ENCODE measurements around the gene GPX4. TPM values are rescaled to one million over a fixed set of nuclear protein-coding genes. Genes with fewer than 3 reads are reported as not detected.

Gene GPX4
- total RNA-seq, 1 donor from 2014 or later: 241 TPM

DNA sequence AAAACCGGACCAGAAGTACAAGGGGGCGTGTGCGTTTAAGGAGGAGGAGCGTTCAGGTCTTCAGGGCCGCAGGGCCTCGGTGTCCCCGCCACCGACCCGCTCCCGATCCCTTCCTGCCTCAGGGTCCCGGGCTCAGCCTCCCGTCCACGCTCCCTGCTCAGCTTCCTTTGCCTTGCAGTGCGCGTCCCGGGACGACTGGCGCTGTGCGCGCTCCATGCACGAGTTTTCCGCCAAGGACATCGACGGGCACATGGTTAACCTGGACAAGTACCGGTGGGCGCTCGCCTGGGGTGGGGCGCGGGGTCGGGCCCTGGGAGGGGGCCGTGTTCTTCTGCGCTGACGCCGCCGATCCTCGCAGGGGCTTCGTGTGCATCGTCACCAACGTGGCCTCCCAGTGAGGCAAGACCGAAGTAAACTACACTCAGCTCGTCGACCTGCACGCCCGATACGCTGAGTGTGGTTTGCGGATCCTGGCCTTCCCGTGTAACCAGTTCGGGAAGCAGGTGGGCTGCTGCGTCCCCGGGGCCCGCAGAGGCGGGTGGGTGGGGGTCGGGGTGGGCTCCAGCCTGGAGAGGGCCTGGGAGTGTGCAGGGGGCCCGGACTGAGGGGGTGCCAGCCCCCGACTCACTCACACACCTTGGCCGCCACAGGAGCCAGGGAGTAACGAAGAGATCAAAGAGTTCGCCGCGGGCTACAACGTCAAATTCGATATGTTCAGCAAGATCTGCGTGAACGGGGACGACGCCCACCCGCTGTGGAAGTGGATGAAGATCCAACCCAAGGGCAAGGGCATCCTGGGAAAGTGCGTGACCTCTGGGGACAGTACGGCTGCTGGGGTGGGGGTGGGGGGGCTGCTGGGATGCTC is 1.4 kb downstream of the GPX4 start:
- H3K4me1 Mint-ChIP-seq (ENCODE audit: low read depth): peaks cover 17% of the 10 kb centered on the region
- no peaks in the 10 kb centered on the region for H3K27me3 Mint-ChIP-seq (ENCODE audit: insufficient read depth)
- intact Hi-C loops (cut with micrococcal nuclease): no loop called here
- H3K9me3 Mint-ChIP-seq: no peaks in the 10 kb centered on the region
- H3K36me3 Mint-ChIP-seq (ENCODE audit: low read depth): peaks cover 7% of the 10 kb centered on the region
- DNase-seq (ENCODE audit: low spot score): no peak
- peak overlapping the region; percentile 55 for H3K27ac Mint-ChIP-seq
- peak overlapping the region; percentile 80 for H3K4me3 Mint-ChIP-seq

DNA sequence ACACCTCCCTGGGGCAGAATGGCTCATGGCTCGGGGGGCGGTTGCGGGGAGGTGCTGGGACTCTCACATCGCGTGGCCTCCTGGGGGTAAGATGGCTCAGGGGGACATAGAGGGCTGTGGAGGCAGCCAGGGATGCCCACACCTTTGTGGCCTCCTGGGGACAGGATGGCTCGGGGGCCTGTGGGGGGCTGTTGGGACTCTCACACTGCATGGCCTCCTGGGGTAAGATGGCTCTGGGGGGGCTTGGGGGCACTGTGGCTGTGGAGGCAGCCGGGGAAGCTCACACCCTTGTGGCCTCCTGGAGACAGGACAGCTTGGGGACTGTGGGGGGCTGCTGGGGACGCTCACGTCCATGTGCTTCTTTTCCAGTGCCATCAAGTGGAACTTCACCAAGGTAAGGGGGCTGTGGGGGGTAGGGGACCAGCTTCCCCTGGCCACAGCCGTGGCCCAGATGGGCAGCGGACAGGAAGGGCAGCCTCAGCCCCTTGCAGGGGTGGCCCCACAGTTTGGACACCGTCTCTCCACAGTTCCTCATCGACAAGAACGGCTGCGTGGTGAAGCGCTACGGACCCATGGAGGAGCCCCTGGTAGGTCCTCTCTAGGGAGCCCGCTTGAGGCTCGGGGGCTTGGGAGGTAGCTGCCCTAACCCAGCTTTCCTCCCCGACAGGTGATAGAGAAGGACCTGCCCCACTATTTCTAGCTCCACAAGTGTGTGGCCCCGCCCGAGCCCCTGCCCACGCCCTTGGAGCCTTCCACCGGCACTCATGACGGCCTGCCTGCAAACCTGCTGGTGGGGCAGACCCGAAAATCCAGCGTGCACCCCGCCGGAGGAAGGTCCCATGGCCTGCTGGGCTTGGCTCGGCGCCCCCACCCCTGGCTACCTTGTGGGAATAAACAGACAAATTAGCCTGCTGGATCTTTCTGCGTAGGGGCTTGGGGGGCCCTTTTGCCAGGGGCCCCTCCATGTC is 2.4 kb downstream of the GPX4 start:
- Mint-ChIP-seq H3K36me3 (ENCODE audit: low read depth) (peaks cover 9% of the 10 kb centered on the region), H3K4me1 (ENCODE audit: low read depth) (peaks cover 16% of the 10 kb centered on the region), H3K4me3 (peak overlapping the region; percentile 57), H3K27me3 (ENCODE audit: insufficient read depth) (no peaks in the 10 kb centered on the region), H3K9me3 (no peaks in the 10 kb centered on the region), H3K27ac (peak overlapping the region; percentile 55)
- intact Hi-C loops (cut with micrococcal nuclease): no loop called here
- no peak for DNase-seq (ENCODE audit: low spot score)

DNA sequence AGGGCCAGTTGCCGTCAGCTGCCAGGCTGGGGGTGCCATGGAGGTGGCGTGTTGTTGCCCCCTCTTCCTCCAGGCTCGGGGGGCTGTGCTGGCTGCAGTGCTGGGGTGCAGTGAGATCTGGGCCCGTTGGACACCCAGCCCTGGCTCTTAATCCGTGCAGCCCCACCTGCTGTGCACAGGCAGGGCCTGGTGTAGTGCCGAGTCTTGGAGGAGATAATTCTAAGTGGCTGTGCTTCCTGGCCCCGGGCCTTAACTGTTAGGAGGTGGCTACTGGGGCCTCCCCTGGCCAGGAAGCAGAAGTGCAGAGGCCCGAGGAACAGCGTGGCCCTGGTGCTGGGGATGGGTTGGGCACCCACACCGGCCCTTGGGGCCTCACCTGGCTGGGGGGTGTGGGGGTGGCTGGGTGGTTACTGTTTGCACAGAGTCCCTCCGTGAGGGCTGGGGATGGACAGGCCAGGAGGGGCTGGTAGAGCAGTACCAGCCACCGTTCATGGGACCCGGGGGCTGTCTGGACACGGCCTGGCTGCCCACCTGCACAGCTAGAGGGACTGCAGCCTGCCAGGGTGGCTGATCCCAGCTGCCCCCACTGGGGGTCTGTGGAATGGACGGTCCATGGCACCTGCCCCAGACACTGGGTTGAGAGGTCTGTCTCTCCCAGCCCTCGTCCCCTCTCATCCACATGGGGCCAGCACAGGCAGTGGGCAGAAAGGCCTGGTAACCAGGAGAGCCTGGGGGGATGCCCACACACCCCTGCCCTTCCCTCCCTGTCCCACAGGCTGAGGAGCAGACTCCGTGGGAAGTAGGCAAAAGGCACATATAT is 3.3 kb downstream of the GPX4 start:
- peak overlapping the region; percentile 42 for H3K4me3 Mint-ChIP-seq
- H3K9me3 Mint-ChIP-seq: no peaks in the 10 kb centered on the region
- intact Hi-C loops (cut with micrococcal nuclease): no loop called here
- no peaks in the 10 kb centered on the region for H3K27me3 Mint-ChIP-seq (ENCODE audit: insufficient read depth)
- H3K27ac Mint-ChIP-seq: peak overlapping the region; percentile 55
- peaks cover 9% of the 10 kb centered on the region for H3K36me3 Mint-ChIP-seq (ENCODE audit: low read depth)
- no peak for DNase-seq (ENCODE audit: low spot score)
- H3K4me1 Mint-ChIP-seq (ENCODE audit: low read depth): peaks cover 7% of the 10 kb centered on the region

- H3K4me1 Mint-ChIP-seq (ENCODE audit: low read depth): peaks cover 2% of the 10 kb centered on the region
- intact Hi-C loops (cut with micrococcal nuclease): no loop called here
- H3K27me3 Mint-ChIP-seq (ENCODE audit: insufficient read depth): no peaks in the 10 kb centered on the region
- no peak for DNase-seq (ENCODE audit: low spot score)
- no peak overlapping the region for H3K4me3 Mint-ChIP-seq
- H3K27ac Mint-ChIP-seq: no peak overlapping the region
- peaks cover 9% of the 10 kb centered on the region for H3K36me3 Mint-ChIP-seq (ENCODE audit: low read depth)
- no peaks in the 10 kb centered on the region for H3K9me3 Mint-ChIP-seq
These were observed 4.0 kb downstream of the GPX4 start for GRCh38 chr19:1107661-1108261.

DNA sequence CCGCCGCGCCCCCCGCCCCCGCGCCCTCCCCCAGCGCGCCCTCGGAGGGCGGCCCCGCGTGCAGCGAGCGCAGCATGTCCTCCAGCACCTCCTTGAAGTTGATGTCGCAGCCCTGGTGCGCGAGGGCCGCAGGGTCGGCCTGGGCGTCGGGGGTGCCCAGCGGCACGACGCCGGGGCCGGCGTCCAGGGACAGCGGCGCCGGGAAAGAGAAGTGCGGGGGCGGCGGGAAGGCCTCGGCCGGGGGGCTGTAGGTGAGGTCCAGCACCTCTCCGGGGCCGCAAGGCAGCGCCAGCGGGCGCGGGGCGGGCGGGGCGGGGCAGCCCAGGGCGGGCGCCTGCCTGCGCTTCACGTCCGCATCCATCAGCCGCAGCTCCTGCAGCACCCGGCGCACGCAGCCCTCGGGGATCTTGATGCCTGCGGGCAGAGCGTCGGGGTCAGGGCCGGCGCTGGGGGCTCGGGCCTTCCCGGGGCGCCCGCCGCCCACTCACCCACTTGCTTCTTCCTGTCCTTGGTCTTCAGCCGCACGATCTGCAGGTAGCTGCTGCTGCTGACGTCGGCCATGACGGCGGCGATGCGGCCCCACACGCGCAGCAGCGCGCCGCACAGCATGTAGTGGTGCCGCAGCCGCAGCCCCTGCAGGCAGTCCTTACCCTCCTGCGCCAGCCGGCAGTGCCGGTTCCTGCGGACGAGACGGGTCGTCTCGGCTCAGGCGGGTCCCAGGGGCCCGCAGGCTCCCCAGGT is 4.7 kb downstream of the GPX4 start:
- no peaks in the 10 kb centered on the region for H3K4me1 Mint-ChIP-seq (ENCODE audit: low read depth)
- peaks cover 9% of the 10 kb centered on the region for H3K36me3 Mint-ChIP-seq (ENCODE audit: low read depth)
- H3K27ac Mint-ChIP-seq: no peak overlapping the region
- no peaks in the 10 kb centered on the region for H3K9me3 Mint-ChIP-seq
- DNase-seq (ENCODE audit: low spot score): no peak
- intact Hi-C loops (cut with micrococcal nuclease): no loop called here
- no peaks in the 10 kb centered on the region for H3K27me3 Mint-ChIP-seq (ENCODE audit: insufficient read depth)
- H3K4me3 Mint-ChIP-seq: no peak overlapping the region

DNA sequence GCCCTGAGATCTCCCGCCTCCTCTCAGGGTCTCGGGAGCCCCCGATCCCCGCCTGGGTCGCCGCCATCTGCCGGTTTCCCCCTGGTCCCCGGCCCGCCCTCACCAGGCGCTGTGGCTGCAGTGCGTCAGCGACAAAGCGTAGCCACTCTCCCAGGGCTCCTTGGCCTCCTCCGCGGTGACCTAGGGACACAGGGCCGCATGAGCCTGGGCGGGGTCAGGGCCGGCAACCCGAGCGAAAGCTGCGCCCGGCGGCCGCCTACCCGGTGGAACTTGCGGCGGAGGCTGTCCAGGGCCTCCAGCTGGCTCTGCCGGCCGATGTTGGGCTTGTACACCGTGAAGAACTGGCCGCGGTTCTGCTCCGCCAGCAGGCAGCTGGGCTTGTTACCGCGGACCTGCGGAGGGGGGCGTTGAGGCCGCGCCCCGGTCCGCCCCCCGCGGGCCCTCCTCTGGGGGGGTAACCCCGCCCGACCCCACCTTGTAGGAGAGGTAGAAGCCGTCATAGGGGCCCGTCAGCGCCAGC is 5.3 kb downstream of the GPX4 start:
- intact Hi-C loops (cut with micrococcal nuclease): no loop called here
- Mint-ChIP-seq H3K9me3 (no peaks in the 10 kb centered on the region), H3K36me3 (ENCODE audit: low read depth) (peaks cover 9% of the 10 kb centered on the region), H3K27ac (no peak overlapping the region), H3K4me3 (no peak overlapping the region), H3K27me3 (ENCODE audit: insufficient read depth) (no peaks in the 10 kb centered on the region), H3K4me1 (ENCODE audit: low read depth) (no peaks in the 10 kb centered on the region)
- DNase-seq (ENCODE audit: low spot score): no peak

DNA sequence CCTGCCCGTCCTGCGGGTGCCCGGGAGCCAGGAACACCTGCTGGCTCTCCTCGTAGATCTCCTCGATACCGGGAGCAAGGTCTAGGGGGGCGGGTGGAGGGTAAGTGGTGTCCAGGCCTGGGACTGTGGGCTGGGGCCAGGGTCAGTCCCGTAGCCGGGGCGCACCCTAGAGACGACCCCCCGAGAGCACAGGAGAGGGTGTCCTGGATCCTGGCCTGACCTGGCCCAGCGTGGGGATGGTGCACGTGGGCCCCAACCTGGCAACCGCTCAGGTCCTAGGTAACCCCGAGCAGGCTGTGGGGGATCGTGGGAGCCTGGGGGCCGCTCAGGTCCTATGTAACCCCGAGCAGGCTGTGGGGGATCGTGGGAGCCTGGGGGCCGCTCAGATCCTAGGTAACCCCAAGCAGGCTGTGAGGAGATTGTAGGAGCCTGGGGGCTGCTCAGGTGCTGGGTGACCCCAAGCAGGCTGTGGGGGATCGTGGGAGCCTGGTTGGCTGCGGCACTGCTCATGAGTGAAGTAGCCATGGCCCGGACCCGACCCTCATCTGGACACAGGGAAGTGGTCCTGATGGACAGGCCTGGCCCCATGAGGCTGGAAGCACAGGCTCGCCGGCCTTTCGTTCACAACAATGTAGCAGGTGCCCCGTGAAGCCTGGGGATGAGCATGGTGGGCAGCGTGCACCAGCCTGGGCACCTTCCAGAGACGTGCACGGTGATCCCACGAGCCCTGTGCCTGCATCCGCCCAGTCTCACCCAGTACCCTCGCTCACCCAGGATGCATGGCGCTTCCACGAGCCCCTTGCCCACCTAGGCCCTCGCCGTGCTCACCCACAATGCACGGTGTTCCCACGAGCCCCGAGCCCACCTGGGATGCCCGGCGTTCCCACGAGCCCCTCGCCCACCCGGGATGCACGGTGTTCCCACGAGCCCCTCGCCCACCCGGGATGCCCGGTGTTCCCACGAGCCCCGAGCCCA is 6.2 kb downstream of the GPX4 start:
- no peak for DNase-seq (ENCODE audit: low spot score)
- no peak overlapping the region for H3K4me3 Mint-ChIP-seq

GRCh38 chr19:1110809-1111640 is 7.2 kb downstream of the GPX4 start:
- H3K4me3 Mint-ChIP-seq: no peak overlapping the region
- no peak for DNase-seq (ENCODE audit: low spot score)
- no peaks in the 10 kb centered on the region for H3K9me3 Mint-ChIP-seq
- intact Hi-C loops (cut with micrococcal nuclease): no loop called here
- H3K36me3 Mint-ChIP-seq (ENCODE audit: low read depth): peaks cover 9% of the 10 kb centered on the region
- H3K27me3 Mint-ChIP-seq (ENCODE audit: insufficient read depth): no peaks in the 10 kb centered on the region
- H3K4me1 Mint-ChIP-seq (ENCODE audit: low read depth): no peaks in the 10 kb centered on the region
- no peak overlapping the region for H3K27ac Mint-ChIP-seq

More for the DNA sequence above, 6.2 kb downstream of the GPX4 start:
- H3K27me3 Mint-ChIP-seq (ENCODE audit: insufficient read depth): no peaks in the 10 kb centered on the region
- intact Hi-C loops (cut with micrococcal nuclease): no loop called here
- H3K4me1 Mint-ChIP-seq (ENCODE audit: low read depth): no peaks in the 10 kb centered on the region
- peaks cover 9% of the 10 kb centered on the region for H3K36me3 Mint-ChIP-seq (ENCODE audit: low read depth)
- no peaks in the 10 kb centered on the region for H3K9me3 Mint-ChIP-seq
- H3K27ac Mint-ChIP-seq: no peak overlapping the region

DNA sequence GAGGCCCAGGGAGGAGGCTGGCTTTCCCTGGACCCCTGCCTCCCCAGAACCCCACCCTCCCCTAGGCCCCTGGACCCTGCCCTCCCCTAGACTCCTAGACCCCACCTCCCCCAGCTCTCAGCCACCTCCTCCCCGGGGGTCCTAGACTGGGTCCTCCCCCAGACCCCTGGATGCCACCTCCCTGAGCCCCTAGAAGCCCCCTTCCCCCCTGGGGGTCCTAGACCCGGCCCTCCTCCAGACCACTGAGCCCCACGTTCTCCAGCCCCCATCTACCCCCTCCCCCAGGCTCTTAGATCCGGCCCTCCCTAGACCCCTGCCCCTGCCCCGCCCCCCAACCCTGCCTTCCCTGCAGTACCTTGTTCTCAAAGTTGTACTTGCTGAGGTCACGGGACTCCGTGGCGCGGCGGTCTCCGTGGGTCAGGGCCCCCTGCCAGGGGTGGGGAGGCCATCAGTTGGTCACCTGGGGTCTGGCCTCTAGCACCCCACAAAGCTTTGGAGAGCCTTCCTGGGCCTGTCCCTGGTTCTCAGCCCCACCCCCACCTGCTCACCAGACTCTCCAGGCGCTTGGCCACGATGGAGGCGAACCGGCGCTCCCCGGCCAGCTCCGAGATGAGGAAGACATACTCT is 8.0 kb downstream of the GPX4 start:
- no peaks in the 10 kb centered on the region for H3K4me1 Mint-ChIP-seq (ENCODE audit: low read depth)
- no peak for DNase-seq (ENCODE audit: low spot score)
- no peaks in the 10 kb centered on the region for H3K9me3 Mint-ChIP-seq
- intact Hi-C loops (cut with micrococcal nuclease): no loop called here
- peaks cover 6% of the 10 kb centered on the region for H3K36me3 Mint-ChIP-seq (ENCODE audit: low read depth)
- H3K27ac Mint-ChIP-seq: no peak overlapping the region
- H3K4me3 Mint-ChIP-seq: no peak overlapping the region
- H3K27me3 Mint-ChIP-seq (ENCODE audit: insufficient read depth): no peaks in the 10 kb centered on the region
